ENCODE measurements around the gene CER1.

Gene CER1

DNA sequence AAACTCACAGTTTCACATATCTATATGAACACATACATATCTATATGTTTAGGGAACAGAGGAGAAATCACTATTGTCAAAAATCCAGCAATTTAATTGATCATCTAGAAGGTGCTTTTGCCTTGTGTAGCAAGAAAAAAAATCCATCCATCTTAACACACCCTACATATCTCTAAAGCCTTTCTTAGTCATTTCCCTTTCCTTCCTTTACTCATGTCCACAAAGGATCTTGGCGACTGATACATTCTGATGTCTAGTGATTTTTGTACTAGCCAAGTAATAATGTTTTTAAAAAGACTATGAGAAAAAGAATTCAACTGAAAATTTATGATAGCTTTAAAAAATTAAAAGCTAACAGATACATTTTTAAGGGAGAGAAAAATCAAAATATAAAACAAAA is 51.8 kb downstream of the CER1 start:
- WGBS, 2 experiments = no CpG with 5 or more reads among the region's 1 CpG
- Histone ChIP-seq H3K36me3 (ENCODE audit: control insufficient read depth, insufficient read depth, low read length) (no peaks in the 10 kb centered on the region), H3K9me3 (ENCODE audit: control insufficient read depth, low read length) (no peaks in the 10 kb centered on the region), H3K4me1 (ENCODE audit: control insufficient read depth, insufficient read depth, low read length) (no peaks in the 10 kb centered on the region), H3K27ac (ENCODE audit: insufficient read depth, low read depth, low read length, poor library complexity, severe bottlenecking) (no peak overlapping the region), H3K27me3 (ENCODE audit: control insufficient read depth, insufficient read depth, low read length, poor library complexity, severe bottlenecking) (no peaks in the 10 kb centered on the region), H3K4me3 (ENCODE audit: insufficient read depth, low read depth, low read length) (no peak overlapping the region)
